OCI-LY1 (cell line): ENCODE measurements around the gene OR52E8.

ENCODE experiments used
- H2AFZ ChIP-seq: fragments of 200-600 bp; sonication (generic), shearing (Covaris generic); 2 replicates; pipeline ENCODE4 v1.6.0; 2014; ENCODE audit warnings: antibody characterized with exemption, mild to moderate bottlenecking, low read length
- H3F3A ChIP-seq: fragments of 200-600 bp; sonication (generic), shearing (Covaris generic); 2 replicates; pipeline ENCODE4 v1.6.0; 2014; ENCODE audit warnings: mild to moderate bottlenecking, antibody characterized with exemption, low read length, moderate library complexity; ENCODE audit not compliant: insufficient read depth
- H3K27ac ChIP-seq: fragments of 200-600 bp; sonication (generic); 2 replicates; pipeline ENCODE4 v1.5.1; 2014; ENCODE audit warnings: low read length, mixed run types, mild to moderate bottlenecking, low read depth; ENCODE audit not compliant: poor library complexity, severe bottlenecking
- H3K27me3 ChIP-seq: fragments of 200-600 bp; sonication (generic); 2 replicates; pipeline ENCODE4 v1.6.0; 2014; ENCODE audit warnings: antibody characterized with exemption, mild to moderate bottlenecking, low read length, moderate library complexity; ENCODE audit not compliant: insufficient read depth
- H3K36me3 ChIP-seq: fragments of 200-600 bp; sonication (generic); 2 replicates; pipeline ENCODE4 v1.6.1; 2014; ENCODE audit warnings: mild to moderate bottlenecking, antibody characterized with exemption, low read length, moderate library complexity, mixed read lengths; ENCODE audit not compliant: insufficient read depth
- H3K4me1 ChIP-seq: fragments of 200-600 bp; sonication (generic); 2 replicates; pipeline ENCODE4 v1.5.1; 2014; ENCODE audit warnings: mild to moderate bottlenecking, low read length, moderate library complexity; ENCODE audit not compliant: insufficient read depth, severe bottlenecking
- H3K4me2 ChIP-seq: fragments of 200-600 bp; sonication (generic), shearing (Covaris generic); 2 replicates; pipeline ENCODE4 v1.6.1; 2014; ENCODE audit warnings: low read length
- H3K4me3 ChIP-seq: fragments of 200-600 bp; sonication (generic); 2 replicates; pipeline ENCODE4 v1.5.1; 2014; ENCODE audit warnings: low read length, low read depth, mild to moderate bottlenecking, mixed read lengths; ENCODE audit not compliant: poor library complexity, severe bottlenecking
- H3K79me2 ChIP-seq: fragments of 200-600 bp; shearing (Covaris generic); 2 replicates; pipeline ENCODE4 v1.6.1; 2016; ENCODE audit warnings: mixed run types, low read length, mixed read lengths; ENCODE audit not compliant: insufficient read depth
- H3K9ac ChIP-seq: fragments of 200-600 bp; sonication (generic), shearing (Covaris generic); 2 replicates; pipeline ENCODE4 v1.6.1; 2014; ENCODE audit warnings: mild to moderate bottlenecking, low read length, mixed read lengths
- H3K9me2 ChIP-seq: fragments of 200-600 bp; sonication (generic), shearing (Covaris generic); 2 replicates; pipeline ENCODE4 v1.6.1; 2014; ENCODE audit warnings: low read depth, mild to moderate bottlenecking, low read length, mixed read lengths
- H3K9me3 ChIP-seq: fragments of 200-600 bp; shearing (Covaris generic); 2 replicates; pipeline ENCODE4 v1.6.1; 2014; ENCODE audit warnings: low read length, mixed read lengths
- H4K20me1 ChIP-seq: fragments of 200-600 bp; sonication (generic), shearing (Covaris generic); 2 replicates; pipeline ENCODE4 v1.6.0; 2016; ENCODE audit warnings: mild to moderate bottlenecking, low read length; ENCODE audit not compliant: insufficient read depth
- CTCF ChIP-seq: fragments of 200-600 bp; sonication (generic), shearing (Covaris generic); IDR thresholded peaks from 2 replicates; pipeline ENCODE4 v1.5.1; 2017; ENCODE audit warnings: mild to moderate bottlenecking, antibody characterized with exemption, low read length, moderate library complexity, mixed read lengths
- EZH2 ChIP-seq: fragments of 200-600 bp; sonication (generic), shearing (Covaris generic); IDR thresholded peaks from 2 replicates; pipeline ENCODE4 v1.8.0; 2017; ENCODE audit warnings: borderline replicate concordance, mixed run types, mild to moderate bottlenecking, antibody characterized with exemption, low read length, moderate library complexity, mixed read lengths

The OR52E8 gene

GRCh38 chr11:5815534-5815933 is 42.0 kb downstream of the OR52E8 start:
- no peaks in the 10 kb centered on the region for H3K9me3 ChIP-seq
- no peak overlapping the region for H3K4me2 ChIP-seq
- H3K79me2 ChIP-seq, result no peaks in the 10 kb centered on the region
- no peaks in the 10 kb centered on the region for H4K20me1 ChIP-seq
- H3K9ac ChIP-seq, result no peak overlapping the region
- H3K27me3 ChIP-seq, result no peaks in the 10 kb centered on the region
- H3K4me1 ChIP-seq, result no peaks in the 10 kb centered on the region
- TF ChIP-seq CTCF (no peak), EZH2 (no peak)
- H3K9me2 ChIP-seq, result no peaks in the 10 kb centered on the region
- no peaks in the 10 kb centered on the region for H3K36me3 ChIP-seq
- no peak overlapping the region for H3K27ac ChIP-seq
- no peak overlapping the region for H3K4me3 ChIP-seq
- H3F3A ChIP-seq, result no peaks in the 10 kb centered on the region
- no peak overlapping the region for H2AFZ ChIP-seq

GRCh38 chr11:5809905-5810795 is 47.3 kb downstream of the OR52E8 start:
- Histone ChIP-seq H3K9me3 (no peaks in the 10 kb centered on the region), H3K27me3 (no peaks in the 10 kb centered on the region), H3K27ac (no peak overlapping the region), H3K9me2 (no peaks in the 10 kb centered on the region), H3F3A (no peaks in the 10 kb centered on the region), H3K79me2 (no peaks in the 10 kb centered on the region), H3K4me3 (no peak overlapping the region), H2AFZ (no peak overlapping the region), H4K20me1 (no peaks in the 10 kb centered on the region), H3K4me2 (no peak overlapping the region), H3K4me1 (no peaks in the 10 kb centered on the region), H3K9ac (no peak overlapping the region), H3K36me3 (no peaks in the 10 kb centered on the region)
- no peak for TF ChIP-seq EZH2
- TF ChIP-seq CTCF, result no peak

- H3K9me3 ChIP-seq, result no peaks in the 10 kb centered on the region
- no peak overlapping the region for H2AFZ ChIP-seq
- H3K27ac ChIP-seq, result no peak overlapping the region
- TF ChIP-seq EZH2 (no peak), CTCF (no peak)
- no peaks in the 10 kb centered on the region for H4K20me1 ChIP-seq
- H3K4me2 ChIP-seq, result no peak overlapping the region
- H3K36me3 ChIP-seq, result no peaks in the 10 kb centered on the region
- no peaks in the 10 kb centered on the region for H3K4me1 ChIP-seq
- H3K79me2 ChIP-seq, result no peaks in the 10 kb centered on the region
- H3F3A ChIP-seq, result no peaks in the 10 kb centered on the region
- no peaks in the 10 kb centered on the region for H3K27me3 ChIP-seq
- H3K4me3 ChIP-seq, result no peak overlapping the region
- no peaks in the 10 kb centered on the region for H3K9me2 ChIP-seq
- no peak overlapping the region for H3K9ac ChIP-seq
These were observed 48.4 kb downstream of the OR52E8 start for GRCh38 chr11:5809122-5809519.
